LNCaP clone FGC (cell line): ENCODE measurements around the gene BTBD16.

ENCODE experiments used
- DNase-seq: peaks from one replicate; pipeline ENCODE4 v3.0.0-alpha.2; 2011; ENCODE audit warnings: low read depth
- H3K4me3 ChIP-seq: 2 replicates; pipeline ENCODE4 v1.5.1; 2011; ENCODE audit warnings: mild to moderate bottlenecking, low read depth, low read length, control low read depth
- CTCF ChIP-seq: IDR thresholded peaks from 2 replicates; pipeline ENCODE4 v1.5.1; 2012; ENCODE audit warnings: mild to moderate bottlenecking; ENCODE audit not compliant: control insufficient read depth, insufficient read depth; ENCODE audit errors: extremely low read depth

BTBD16 gene

GRCh38 chr10:122363311-122363710 lies 92.2 kb downstream of the BTBD16 start:
- DNase-seq: no peak
- H3K4me3 ChIP-seq: no peak overlapping the region
- TF ChIP-seq CTCF: no peak

DNA sequence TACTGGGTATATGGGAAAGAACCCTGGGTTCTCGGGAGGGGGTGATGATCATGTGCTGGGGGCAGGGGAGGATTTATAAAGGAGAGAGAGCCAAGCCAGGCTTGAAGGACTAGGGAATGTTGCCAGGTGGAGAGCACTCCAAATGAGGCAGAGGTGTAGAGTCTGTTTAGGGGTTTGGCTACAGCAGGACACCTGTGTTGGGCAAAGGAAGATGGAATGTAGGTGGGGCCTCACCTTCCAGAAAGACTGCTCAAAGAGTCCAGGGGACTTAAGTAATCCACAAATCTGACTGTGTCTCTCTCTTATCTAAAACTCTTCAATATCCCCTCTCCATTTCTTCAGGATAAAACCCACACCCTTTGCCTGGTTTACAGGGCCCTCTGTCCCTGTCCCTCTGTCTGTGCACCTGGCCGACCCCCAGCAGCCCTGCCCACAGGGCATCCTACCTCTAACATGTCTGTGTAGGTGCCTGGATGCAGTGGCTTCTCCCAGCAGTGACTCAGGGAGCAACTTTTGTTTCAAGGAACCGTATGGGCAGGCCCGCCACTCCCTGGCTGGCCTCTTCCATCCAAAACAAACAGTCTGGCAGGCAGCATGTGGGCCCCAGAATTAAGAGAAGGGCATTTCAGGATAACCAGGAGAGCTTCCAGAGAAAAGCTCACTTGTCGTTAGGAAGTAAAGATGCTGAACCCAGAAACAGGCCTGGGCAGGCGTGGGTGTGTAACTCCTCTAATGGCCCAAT lies 92.8 kb downstream of the BTBD16 start:
- no peak overlapping the region for H3K4me3 ChIP-seq
- no peak for TF ChIP-seq CTCF
- no peak for DNase-seq

DNA sequence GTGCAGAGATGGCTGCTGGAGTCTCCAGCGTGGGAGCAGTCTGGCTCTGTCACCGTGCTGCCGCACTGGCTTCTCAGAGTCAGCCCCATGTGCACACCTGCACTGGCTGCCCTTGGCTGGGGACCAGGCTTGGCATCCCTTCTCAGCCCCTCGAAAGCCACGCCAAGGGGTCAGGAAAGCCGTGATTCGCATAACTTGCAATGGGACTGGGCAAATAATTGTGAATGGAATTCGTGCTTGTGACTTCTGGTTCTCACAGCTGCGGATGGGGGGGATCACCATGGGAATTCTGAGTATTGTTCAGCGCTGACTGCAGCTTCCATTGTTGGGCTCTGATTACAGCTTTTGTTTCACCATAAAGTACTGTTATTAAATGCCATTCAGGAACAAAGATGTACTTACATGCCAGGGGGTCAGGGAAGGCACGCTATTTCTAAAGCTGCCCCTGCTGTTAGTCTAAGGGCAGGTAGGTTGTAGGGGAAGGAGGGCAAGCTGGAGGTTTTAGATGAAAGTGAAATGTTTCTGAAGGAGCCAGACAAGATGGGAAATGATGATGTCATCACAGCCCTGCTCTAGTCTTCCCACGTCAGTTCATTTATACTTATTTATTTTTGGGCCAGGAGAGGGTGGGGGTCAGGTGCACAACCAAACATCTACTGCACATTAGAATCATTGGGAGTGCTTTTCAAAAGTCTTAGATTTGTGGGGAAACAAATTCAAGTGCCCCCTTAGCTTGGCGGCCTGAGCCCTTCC lies 97.6 kb downstream of the BTBD16 start:
- TF ChIP-seq CTCF: no peak
- H3K4me3 ChIP-seq: no peak overlapping the region
- no peak for DNase-seq

- no peak for DNase-seq
- no peak overlapping the region; the same call in 1 of the 2 replicates for H3K4me3 ChIP-seq
- TF ChIP-seq CTCF: no peak
Measured at GRCh38 chr10:122373108-122373507, 102.0 kb downstream of the BTBD16 start.

GRCh38 chr10:122373721-122374120 lies 102.6 kb downstream of the BTBD16 start:
- DNase-seq: no peak
- H3K4me3 ChIP-seq: peak overlapping the region; percentile 51
- TF ChIP-seq CTCF: no peak

DNA sequence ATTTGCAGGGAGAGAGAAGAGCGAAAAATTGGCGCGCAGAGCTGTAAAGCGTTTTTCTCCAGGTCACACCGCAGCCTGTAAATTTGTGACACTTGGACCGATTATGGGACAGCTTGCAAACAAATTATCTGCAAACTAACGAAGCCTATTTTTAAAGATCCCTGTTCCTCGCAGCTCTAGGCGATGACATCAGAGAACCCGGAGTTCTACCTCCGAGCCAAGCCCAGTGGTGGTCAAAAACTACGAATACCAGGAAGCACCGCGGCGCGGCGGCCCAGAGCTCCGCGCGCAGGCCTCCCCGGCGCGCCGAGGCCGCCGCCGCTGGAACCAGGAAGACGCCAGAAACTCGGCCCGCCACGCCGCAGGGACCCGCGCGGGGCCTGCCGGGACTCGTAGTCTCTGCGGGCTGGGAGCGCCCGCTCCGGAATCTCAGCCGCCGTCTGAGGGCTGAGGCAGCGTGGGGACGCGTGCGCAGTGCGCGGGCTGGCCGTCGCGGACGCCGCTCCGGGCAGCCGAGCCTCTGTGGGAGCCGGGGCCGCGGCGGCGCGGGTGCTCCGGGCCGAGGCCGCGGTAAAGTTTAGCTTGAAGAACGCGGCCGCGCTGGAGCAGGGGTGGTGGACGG lies 103.3 kb downstream of the BTBD16 start, which contains the start of gene PLEKHA1:
Gene PLEKHA1, plus strand, starts transcription at position 472 of the 622 bp plus-strand sequence. CDS start 18,493 bp downstream, outside the sequence.
- peak within 1 kb of the TSS; percentile 52 for H3K4me3 ChIP-seq
- no peak for TF ChIP-seq CTCF
- DNase-seq: peak; percentile 75
